LNCAP (cell line): Measurements from ENCODE around the gene CCR2.

Source experiments
- CTCF ChIP-seq: fragments of 450-650 bp; IDR thresholded peaks from 2 replicates; pipeline ENCODE4 v1.5.1; 2017; ENCODE audit warnings: mild to moderate bottlenecking

CCR2 gene

GRCh38 chr3:46372492-46373359, 18.8 kb downstream of the CCR2 start:
- peak; percentile 68 for TF ChIP-seq CTCF

- TF ChIP-seq CTCF = no peak
Observed at GRCh38 chr3:46374755-46375154, 20.8 kb downstream of the CCR2 start.

- no peak for TF ChIP-seq CTCF
Observed at GRCh38 chr3:46375218-46375617, 21.3 kb downstream of the CCR2 start.

- TF ChIP-seq CTCF = no peak
Observed at GRCh38 chr3:46375814-46376213, 21.9 kb downstream of the CCR2 start.

GRCh38 chr3:46378426-46378942, 24.6 kb downstream of the CCR2 start:
- peak; percentile 90 for TF ChIP-seq CTCF

GRCh38 chr3:46380471-46381221, 26.7 kb downstream of the CCR2 start:
- TF ChIP-seq CTCF = no peak

- TF ChIP-seq CTCF = no peak
Observed at GRCh38 chr3:46381625-46382024, 27.7 kb downstream of the CCR2 start.
